Sigmoid colon (tissue), 7 donors: ENCODE measurements around the gene GMDS. TPM values are rescaled to one million over a fixed set of nuclear protein-coding genes. Genes with fewer than 3 reads are reported as not detected.

Experiments
- DNase-seq: peaks from one replicate; pipeline ENCODE4 v3.0.0-alpha.2; 2019
- H3K27ac ChIP-seq, 4 donors: fragments of 200-600 bp; sonication (generic); one replicate each; pipeline ENCODE4 v1.5.1; 2016 to 2019; ENCODE audit warnings: mild to moderate bottlenecking in 1 of 4
- H3K27me3 ChIP-seq, 3 donors: fragments of 200-600 bp; sonication (generic); one replicate each; pipeline ENCODE4 v1.5.1; 2019; ENCODE audit warnings: mild to moderate bottlenecking in 1 of 3
- H3K36me3 ChIP-seq, 4 donors: fragments of 200-600 bp; sonication (generic); one replicate each; pipeline ENCODE4 v1.5.1; 2016 to 2019
- H3K4me1 ChIP-seq, 4 donors: fragments of 200-600 bp; sonication (generic); one replicate each; pipeline ENCODE4 v1.5.1; 2017 to 2019
- H3K4me3 ChIP-seq, 4 donors: fragments of 200-600 bp; sonication (generic); one replicate each; pipeline ENCODE4 v1.5.1; 2017 to 2019; ENCODE audit warnings: mild to moderate bottlenecking in 2 of 4, moderate library complexity in 1 of 4
- H3K9me3 ChIP-seq, 4 donors: fragments of 200-600 bp in 3 of 4; sonication (generic) in 3 of 4; one replicate each; pipeline versions ENCODE4 v1.5.1 to v1.6.1; 2013 to 2019
- EP300 ChIP-seq, 4 donors: sonication (generic); formaldehyde crosslinking; IDR thresholded peaks; one replicate each; pipeline ENCODE4 v1.6.1; 2017; ENCODE audit warnings: antibody characterized with exemption in 4 of 4
- POLR2A ChIP-seq, 2 donors: fragments of 450-650 bp; IDR thresholded peaks; one replicate each; pipeline ENCODE4 v1.6.1; 2016; ENCODE audit warnings: antibody characterized with exemption in 2 of 2, mild to moderate bottlenecking in 2 of 2, moderate library complexity in 2 of 2
- POLR2AphosphoS5 ChIP-seq, 4 donors: sonication (generic); formaldehyde crosslinking; IDR thresholded peaks; one replicate each; pipeline ENCODE4 v1.6.1; 2017; ENCODE audit warnings: antibody characterized with exemption in 4 of 4
- WGBS, 2 donors: extraction: QIAGEN DNeasy Blood & Tissue Kit; methylation state at CpG; one replicate each; pipeline ENCODE4 v1.1.7; 2013; 5-methylcytosine and 5-hydroxymethylcytosine counted together
- intact Hi-C: fragments of 100-400 bp; cut with DNase I; formaldehyde crosslinking; loops from one replicate; pipeline ENCODE4 v1.15.1; 2023
- polyA plus RNA-seq, 3 donors: library from polyadenylated mRNA; stranded (reverse); fragments of 200-250 nt; gene quantifications; one replicate each; pipeline ENCODE4 v1.2.3, GENCODE V29; 2013
- total RNA-seq, 4 donors: library from RNA; depleted of rRNA; stranded (reverse); fragments of >200 nt; gene quantifications; one replicate each; pipeline ENCODE4 v1.1.0, GENCODE V29; 2016
- TF ChIP-seq, protein P1 (sequence below), 4 experiments: fragments of 450-650 bp in 3 of 4; fragments of 200-600 bp in 1 of 4; IDR thresholded peaks; one replicate each; pipeline ENCODE4 v1.5.1; 2016 to 2019; ENCODE audit warnings: antibody characterized with exemption in 4 of 4, mild to moderate bottlenecking in 3 of 4, moderate library complexity in 2 of 4
- donor health status: healthy with polysubstance abuse.
- donor health status: Bipolar disorder and iron deficiency.
- donor health status: healthy.

GMDS gene
- total and polyA plus RNA-seq, 7 donors: 3.1 to 173 (median 9.4) TPM

DNA sequence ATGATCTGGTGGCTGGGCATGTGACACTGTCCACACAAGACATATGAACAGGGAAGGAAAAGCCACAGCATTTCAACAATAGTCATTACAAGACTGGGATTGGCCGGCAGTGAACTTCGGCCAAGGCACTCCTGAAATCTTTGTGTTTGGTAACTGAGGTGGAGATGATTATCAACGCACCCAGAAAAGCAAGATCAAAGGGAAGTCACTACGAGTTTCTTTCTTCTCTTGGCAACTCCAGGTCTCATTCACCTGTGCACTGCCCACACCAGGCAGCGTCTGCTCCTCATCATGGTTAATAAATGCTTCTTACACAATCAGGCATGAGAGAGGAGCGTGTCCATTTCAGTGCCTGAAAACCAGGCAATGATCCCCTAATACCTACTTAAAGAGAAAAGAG, 656.2 kb downstream of the GMDS start:
- no peak overlapping the region for H3K4me3 ChIP-seq
- intact Hi-C loops: no loop called here
- no peaks in the 10 kb centered on the region for H3K36me3 ChIP-seq
- WGBS, 2 donors: 23 to 68% methylated on average over 6 of the region's 6 CpGs
- TF ChIP-seq POLR2A (IDR thresholded peaks at IDR 0.05): no peak
- TF ChIP-seq, protein P1, sequence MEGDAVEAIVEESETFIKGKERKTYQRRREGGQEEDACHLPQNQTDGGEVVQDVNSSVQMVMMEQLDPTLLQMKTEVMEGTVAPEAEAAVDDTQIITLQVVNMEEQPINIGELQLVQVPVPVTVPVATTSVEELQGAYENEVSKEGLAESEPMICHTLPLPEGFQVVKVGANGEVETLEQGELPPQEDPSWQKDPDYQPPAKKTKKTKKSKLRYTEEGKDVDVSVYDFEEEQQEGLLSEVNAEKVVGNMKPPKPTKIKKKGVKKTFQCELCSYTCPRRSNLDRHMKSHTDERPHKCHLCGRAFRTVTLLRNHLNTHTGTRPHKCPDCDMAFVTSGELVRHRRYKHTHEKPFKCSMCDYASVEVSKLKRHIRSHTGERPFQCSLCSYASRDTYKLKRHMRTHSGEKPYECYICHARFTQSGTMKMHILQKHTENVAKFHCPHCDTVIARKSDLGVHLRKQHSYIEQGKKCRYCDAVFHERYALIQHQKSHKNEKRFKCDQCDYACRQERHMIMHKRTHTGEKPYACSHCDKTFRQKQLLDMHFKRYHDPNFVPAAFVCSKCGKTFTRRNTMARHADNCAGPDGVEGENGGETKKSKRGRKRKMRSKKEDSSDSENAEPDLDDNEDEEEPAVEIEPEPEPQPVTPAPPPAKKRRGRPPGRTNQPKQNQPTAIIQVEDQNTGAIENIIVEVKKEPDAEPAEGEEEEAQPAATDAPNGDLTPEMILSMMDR (IDR thresholded peaks at IDR 0.05): no peak
- no peak for TF ChIP-seq POLR2AphosphoS5 (IDR thresholded peaks at IDR 0.05)
- no peak for TF ChIP-seq EP300 (IDR thresholded peaks at IDR 0.05)
- no peaks in the 10 kb centered on the region for H3K9me3 ChIP-seq
- H3K4me1 ChIP-seq: no peaks in the 10 kb centered on the region
- no peak overlapping the region for H3K27ac ChIP-seq
- DNase-seq: no peak
- H3K27me3 ChIP-seq: peaks cover 0 to 15% (median 4%) of the 10 kb centered on the region in 3 donors

DNA sequence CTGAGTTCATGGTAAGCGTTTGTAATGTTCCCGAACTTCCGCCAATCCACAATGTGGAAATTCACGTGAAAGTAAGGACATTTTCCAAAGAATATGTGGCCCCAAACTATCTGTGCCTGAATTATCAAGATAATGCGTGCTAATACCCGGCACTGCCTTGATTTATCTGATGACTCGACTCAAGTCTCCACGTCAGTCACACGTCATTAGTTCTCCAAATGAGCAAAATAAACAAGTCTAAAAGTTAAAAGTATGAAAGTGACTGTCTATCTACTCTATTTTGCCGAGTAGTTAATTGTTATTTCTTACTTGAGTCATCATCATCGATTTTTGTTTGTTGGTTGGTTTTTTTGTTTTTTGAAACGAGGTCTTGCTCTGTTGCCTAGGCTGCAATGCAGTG, 657.4 kb downstream of the GMDS start:
- H3K4me1 ChIP-seq: no peaks in the 10 kb centered on the region
- WGBS, 2 donors: 94 to 95% methylated on average over 12 of the region's 12 CpGs
- DNase-seq: no peak
- H3K27me3 ChIP-seq: peaks cover 0 to 3% (median 0%) of the 10 kb centered on the region in 3 donors
- intact Hi-C loops: no loop called here
- no peak overlapping the region for H3K27ac ChIP-seq
- TF ChIP-seq, protein P1 (IDR thresholded peaks at IDR 0.05): no peak
- TF ChIP-seq POLR2A (IDR thresholded peaks at IDR 0.05) (no peak), EP300 (IDR thresholded peaks at IDR 0.05) (no peak), POLR2AphosphoS5 (IDR thresholded peaks at IDR 0.05) (no peak)
- H3K9me3 ChIP-seq: no peaks in the 10 kb centered on the region
- no peaks in the 10 kb centered on the region for H3K36me3 ChIP-seq
- H3K4me3 ChIP-seq: no peak overlapping the region

DNA sequence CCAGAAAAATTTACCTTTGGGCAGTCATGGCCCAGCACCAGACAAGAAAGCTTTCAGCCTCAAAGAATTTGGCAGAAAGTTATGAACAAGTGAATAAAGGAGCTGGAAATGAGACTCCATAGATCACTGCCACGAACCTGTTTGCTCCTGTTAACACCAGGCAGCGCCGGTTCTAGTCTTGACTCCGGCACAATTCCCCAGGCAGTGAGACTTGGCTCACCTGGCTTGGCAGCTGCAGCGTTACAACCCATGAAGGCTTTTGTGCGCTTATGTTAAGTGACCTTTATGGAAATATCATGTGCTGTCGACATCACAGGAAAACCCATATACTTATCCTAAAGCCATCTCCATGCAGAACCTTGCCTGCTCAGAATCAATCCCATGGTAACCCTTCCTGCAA, 657.9 kb downstream of the GMDS start:
- Histone ChIP-seq H3K27me3 (no peaks in the 10 kb centered on the region), H3K4me1 (no peaks in the 10 kb centered on the region), H3K36me3 (no peaks in the 10 kb centered on the region), H3K9me3 (no peaks in the 10 kb centered on the region), H3K27ac (no peak overlapping the region), H3K4me3 (no peak overlapping the region)
- WGBS, 2 donors: 96% methylated on average over 7 of the region's 7 CpGs
- intact Hi-C loops: no loop called here
- TF ChIP-seq POLR2AphosphoS5 (IDR thresholded peaks at IDR 0.05) (no peak), EP300 (IDR thresholded peaks at IDR 0.05) (no peak), POLR2A (IDR thresholded peaks at IDR 0.05) (no peak)
- TF ChIP-seq, protein P1 (IDR thresholded peaks at IDR 0.05): no peak
- no peak for DNase-seq

DNA sequence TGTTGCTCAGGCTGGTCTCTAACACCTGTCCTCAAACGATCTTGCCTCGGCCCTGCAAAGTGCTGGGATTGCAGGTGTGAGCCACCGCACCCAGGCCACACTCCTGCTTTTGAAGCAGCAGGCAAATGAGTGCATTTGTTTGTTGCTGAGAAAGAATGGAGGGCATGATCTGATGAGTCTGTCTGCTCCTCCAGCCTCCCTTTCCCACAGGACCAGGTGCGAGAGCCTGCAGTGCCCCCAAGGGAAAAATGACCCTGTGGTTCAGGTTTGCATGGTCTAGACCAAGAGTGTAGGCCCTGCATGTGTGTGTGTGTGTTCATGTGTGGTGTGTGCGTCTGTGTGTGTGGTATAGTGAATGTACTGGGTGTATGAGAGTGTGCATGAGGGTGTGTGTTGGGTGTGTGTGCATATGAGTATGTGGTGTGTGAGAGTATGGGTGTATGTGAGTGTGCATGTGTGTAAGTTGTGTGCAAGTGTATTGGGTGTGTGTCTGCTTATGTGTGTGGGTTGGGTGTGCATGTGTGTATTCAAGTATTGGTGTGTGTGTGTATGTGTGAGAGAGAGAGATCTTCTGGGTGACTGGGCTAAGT, 658.4 kb downstream of the GMDS start:
- H3K27ac ChIP-seq: no peak overlapping the region
- TF ChIP-seq EP300 (IDR thresholded peaks at IDR 0.05) (no peak), POLR2A (IDR thresholded peaks at IDR 0.05) (no peak), POLR2AphosphoS5 (IDR thresholded peaks at IDR 0.05) (no peak)
- TF ChIP-seq, protein P1 (IDR thresholded peaks at IDR 0.05): no peak
- 72 to 85% methylated on average over 5 of the region's 5 CpGs for WGBS, 2 donors
- DNase-seq: no peak
- intact Hi-C loops: no loop called here
- no peaks in the 10 kb centered on the region for H3K36me3 ChIP-seq
- H3K4me3 ChIP-seq: no peak overlapping the region
- no peaks in the 10 kb centered on the region for H3K4me1 ChIP-seq
- H3K27me3 ChIP-seq: no peaks in the 10 kb centered on the region
- no peaks in the 10 kb centered on the region for H3K9me3 ChIP-seq

DNA sequence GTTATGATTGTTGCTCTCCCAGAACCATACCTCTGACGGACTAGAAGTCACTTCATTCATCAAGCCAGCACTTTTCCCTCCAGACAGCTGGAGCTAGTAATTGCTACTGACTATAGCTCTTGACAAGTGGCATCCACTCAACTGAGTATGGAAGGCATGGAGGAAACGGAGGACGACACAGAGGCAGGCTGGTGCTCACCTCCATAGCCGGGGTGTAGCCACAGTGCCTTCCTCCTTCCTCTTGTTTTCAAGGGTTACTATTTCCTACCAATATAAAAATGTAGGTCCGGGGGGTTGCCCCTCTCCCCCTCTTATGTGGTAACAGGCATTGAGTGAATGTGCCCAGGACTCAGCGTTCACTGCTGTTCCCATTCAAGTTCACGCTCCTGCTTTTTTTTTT, 659.1 kb downstream of the GMDS start:
- H3K9me3 ChIP-seq: no peaks in the 10 kb centered on the region
- H3K36me3 ChIP-seq: no peaks in the 10 kb centered on the region
- 93 to 95% methylated on average over 7 of the region's 7 CpGs for WGBS, 2 donors
- TF ChIP-seq POLR2A (IDR thresholded peaks at IDR 0.05): no peak
- H3K27ac ChIP-seq: no peak overlapping the region
- H3K4me3 ChIP-seq: no peak overlapping the region
- intact Hi-C loops: no loop called here
- no peaks in the 10 kb centered on the region for H3K27me3 ChIP-seq
- no peak for DNase-seq
- H3K4me1 ChIP-seq: no peaks in the 10 kb centered on the region
